ENCODE measurements around the gene IFNGR1.
A peak's percentile ranks its signal among the peaks of the same experiment; 100 is the strongest.

IFNGR1 gene

DNA sequence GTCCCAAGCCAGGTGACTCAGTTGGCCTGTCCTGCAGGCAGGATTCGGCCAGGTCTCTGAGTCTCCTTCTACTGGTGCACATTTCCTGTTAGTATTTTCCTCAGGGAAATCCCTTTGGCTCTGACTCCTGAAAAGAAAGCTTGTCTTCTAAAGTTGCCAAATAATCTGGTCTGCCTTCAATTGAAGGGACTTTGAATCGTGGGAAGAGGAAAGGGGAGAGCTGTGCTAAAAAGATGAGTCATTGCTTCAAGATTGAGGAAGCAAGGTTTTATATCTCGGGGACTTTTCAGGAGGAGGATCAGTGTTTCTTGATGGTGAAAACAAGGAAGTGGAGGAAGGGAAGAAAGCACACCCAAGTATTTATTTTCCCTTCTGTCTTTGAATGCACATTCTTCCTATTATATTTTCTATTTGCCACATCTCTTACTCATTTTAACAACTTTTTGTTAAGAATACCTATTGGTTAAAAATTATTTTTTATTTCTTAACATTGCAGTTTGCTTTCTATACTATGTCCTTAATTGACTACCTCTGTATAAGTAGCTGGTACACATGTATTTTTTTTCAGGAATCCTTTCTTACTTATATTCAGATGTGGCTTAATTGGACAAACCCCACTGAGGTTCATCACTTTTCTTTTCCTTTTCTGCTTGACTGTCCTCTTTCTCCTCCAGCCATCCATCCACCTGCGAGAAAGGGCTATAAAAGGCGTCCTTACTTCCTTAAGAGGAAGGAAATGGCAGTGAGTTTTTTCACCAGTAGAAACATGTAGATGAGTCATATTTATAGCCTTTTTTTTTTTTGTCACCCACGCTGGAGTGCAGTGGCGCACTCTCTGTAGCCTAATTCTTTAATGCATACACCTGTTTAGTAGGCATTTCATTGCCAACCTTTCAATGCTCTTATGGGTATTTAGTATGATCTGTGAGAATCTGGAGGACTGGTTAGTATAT, 15.0 kb upstream of the IFNGR1 start:
- TF ChIP-seq, protein P1, sequence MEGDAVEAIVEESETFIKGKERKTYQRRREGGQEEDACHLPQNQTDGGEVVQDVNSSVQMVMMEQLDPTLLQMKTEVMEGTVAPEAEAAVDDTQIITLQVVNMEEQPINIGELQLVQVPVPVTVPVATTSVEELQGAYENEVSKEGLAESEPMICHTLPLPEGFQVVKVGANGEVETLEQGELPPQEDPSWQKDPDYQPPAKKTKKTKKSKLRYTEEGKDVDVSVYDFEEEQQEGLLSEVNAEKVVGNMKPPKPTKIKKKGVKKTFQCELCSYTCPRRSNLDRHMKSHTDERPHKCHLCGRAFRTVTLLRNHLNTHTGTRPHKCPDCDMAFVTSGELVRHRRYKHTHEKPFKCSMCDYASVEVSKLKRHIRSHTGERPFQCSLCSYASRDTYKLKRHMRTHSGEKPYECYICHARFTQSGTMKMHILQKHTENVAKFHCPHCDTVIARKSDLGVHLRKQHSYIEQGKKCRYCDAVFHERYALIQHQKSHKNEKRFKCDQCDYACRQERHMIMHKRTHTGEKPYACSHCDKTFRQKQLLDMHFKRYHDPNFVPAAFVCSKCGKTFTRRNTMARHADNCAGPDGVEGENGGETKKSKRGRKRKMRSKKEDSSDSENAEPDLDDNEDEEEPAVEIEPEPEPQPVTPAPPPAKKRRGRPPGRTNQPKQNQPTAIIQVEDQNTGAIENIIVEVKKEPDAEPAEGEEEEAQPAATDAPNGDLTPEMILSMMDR (IDR thresholded peaks at IDR 0.05; ENCODE audit: low read depth, low read length, poor library complexity, severe bottlenecking), result peak; percentile 17
- TF ChIP-seq EZH2phosphoT487 (IDR thresholded peaks at IDR 0.05; ENCODE audit: borderline replicate concordance, low read length), result no peak
- Histone ChIP-seq H3K4me2 (ENCODE audit: low read length) (peak overlapping the region; percentile 76), H4K20me1 (ENCODE audit: control insufficient read depth, insufficient read depth, low read depth, low read length) (no peaks in the 10 kb centered on the region), H3F3A (ENCODE audit: control insufficient read depth, insufficient read depth) (peaks cover 6% of the 10 kb centered on the region), H3K79me2 (ENCODE audit: control insufficient read depth, low read length) (no peaks in the 10 kb centered on the region), H3K4me1 (ENCODE audit: control insufficient read depth, low read length) (peaks cover 55% of the 10 kb centered on the region), H3K9me3 (ENCODE audit: control insufficient read depth, insufficient read depth, low read length) (no peaks in the 10 kb centered on the region), H3K27me3 (ENCODE audit: control insufficient read depth, low read length) (no peaks in the 10 kb centered on the region), H3K4me3 (ENCODE audit: low read length) (peak overlapping the region; percentile 58), H3K27ac (ENCODE audit: low read depth, low read length) (peak overlapping the region; percentile 59), H3K9me2 (replicated peaks; ENCODE audit: control insufficient read depth, low read length) (no peaks in the 10 kb centered on the region), H3K36me3 (ENCODE audit: control insufficient read depth, low read length) (no peaks in the 10 kb centered on the region)

DNA sequence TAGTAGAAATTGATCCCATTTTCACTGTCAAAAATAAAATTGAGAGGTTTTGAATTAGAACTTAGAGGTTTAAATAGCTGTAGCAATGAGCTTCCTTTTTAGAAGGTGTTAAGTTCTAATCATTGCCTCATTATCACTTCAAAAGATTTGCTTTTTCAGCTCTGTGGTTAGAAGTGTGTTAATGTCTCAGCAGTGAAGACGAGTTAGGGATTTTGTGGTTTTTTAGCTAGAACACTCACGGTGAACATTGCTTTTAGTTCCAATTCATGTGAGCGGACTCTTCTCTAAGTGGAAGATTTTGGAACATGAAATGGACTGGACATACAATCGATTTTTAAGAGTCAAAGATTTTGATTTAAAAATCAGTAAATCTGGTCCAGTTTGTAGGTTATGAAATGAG, 12.7 kb upstream of the IFNGR1 start:
- H3K9me2 ChIP-seq (replicated peaks; ENCODE audit: control insufficient read depth, low read length), result no peaks in the 10 kb centered on the region
- no peak overlapping the region for H3K4me2 ChIP-seq (ENCODE audit: low read length)
- no peak overlapping the region for H3K27ac ChIP-seq (ENCODE audit: low read depth, low read length)
- H3K4me3 ChIP-seq (ENCODE audit: low read length), result no peak overlapping the region
- H3K9me3 ChIP-seq (ENCODE audit: control insufficient read depth, insufficient read depth, low read length), result no peaks in the 10 kb centered on the region
- no peaks in the 10 kb centered on the region for H3K27me3 ChIP-seq (ENCODE audit: control insufficient read depth, low read length)
- H3K36me3 ChIP-seq (ENCODE audit: control insufficient read depth, low read length), result no peaks in the 10 kb centered on the region
- peaks cover 64% of the 10 kb centered on the region for H3K4me1 ChIP-seq (ENCODE audit: control insufficient read depth, low read length)
- H3K79me2 ChIP-seq (ENCODE audit: control insufficient read depth, low read length), result no peaks in the 10 kb centered on the region
- H4K20me1 ChIP-seq (ENCODE audit: control insufficient read depth, insufficient read depth, low read depth, low read length), result no peaks in the 10 kb centered on the region
- peaks cover 9% of the 10 kb centered on the region for H3F3A ChIP-seq (ENCODE audit: control insufficient read depth, insufficient read depth)
- TF ChIP-seq, protein P1 (IDR thresholded peaks at IDR 0.05; ENCODE audit: low read depth, low read length, poor library complexity, severe bottlenecking), result no peak
- TF ChIP-seq EZH2phosphoT487 (IDR thresholded peaks at IDR 0.05; ENCODE audit: borderline replicate concordance, low read length), result no peak

- Histone ChIP-seq H3K27ac (ENCODE audit: low read depth, low read length) (no peak overlapping the region), H3K9me2 (replicated peaks; ENCODE audit: control insufficient read depth, low read length) (no peaks in the 10 kb centered on the region), H3K36me3 (ENCODE audit: control insufficient read depth, low read length) (no peaks in the 10 kb centered on the region), H3F3A (ENCODE audit: control insufficient read depth, insufficient read depth) (peaks cover 11% of the 10 kb centered on the region), H3K4me1 (ENCODE audit: control insufficient read depth, low read length) (peaks cover 65% of the 10 kb centered on the region), H3K79me2 (ENCODE audit: control insufficient read depth, low read length) (no peaks in the 10 kb centered on the region), H3K4me3 (ENCODE audit: low read length) (no peak overlapping the region), H3K9me3 (ENCODE audit: control insufficient read depth, insufficient read depth, low read length) (no peaks in the 10 kb centered on the region), H3K4me2 (ENCODE audit: low read length) (peak overlapping the region; percentile 6; the same call in 1 of the 2 replicates), H3K27me3 (ENCODE audit: control insufficient read depth, low read length) (no peaks in the 10 kb centered on the region), H4K20me1 (ENCODE audit: control insufficient read depth, insufficient read depth, low read depth, low read length) (no peaks in the 10 kb centered on the region)
- TF ChIP-seq EZH2phosphoT487 (IDR thresholded peaks at IDR 0.05; ENCODE audit: borderline replicate concordance, low read length), result no peak
- TF ChIP-seq, protein P1 (IDR thresholded peaks at IDR 0.05; ENCODE audit: low read depth, low read length, poor library complexity, severe bottlenecking), result no peak
Measured at GRCh38 chr6:137230956-137231555, 11.9 kb upstream of the IFNGR1 start.

All from DOHH2 (cell line).